OCI-LY7 (cell line): ENCODE results near the gene CREB5.

Experiments
- CTCF ChIP-seq: fragments of 200-600 bp; sonication (generic); conservative IDR thresholded peaks from 2 replicates; pipeline ENCODE4 v1.5.1; 2014; ENCODE audit warnings: mild to moderate bottlenecking, antibody characterized with exemption, low read length, moderate library complexity, mixed read lengths
- EZH2phosphoT487 ChIP-seq: fragments of 200-600 bp; sonication (generic); IDR thresholded peaks from 2 replicates; pipeline ENCODE4 v1.6.1; 2018; ENCODE audit warnings: low read depth, borderline replicate concordance, mild to moderate bottlenecking, mixed run types, antibody characterized with exemption, low read length, moderate library complexity, mixed read lengths

- no peak for TF ChIP-seq CTCF
- no peak for TF ChIP-seq EZH2phosphoT487
These were observed 75.2 kb downstream of the CREB5 start for GRCh38 chr7:28487487-28487886.
